ENCODE measurements around the gene BEND6. TPM values are rescaled to one million over a fixed set of nuclear protein-coding genes. Genes with fewer than 3 reads are reported as not detected.
A peak's percentile ranks its signal among the peaks of the same experiment; 100 is the strongest.

BEND6 gene
- polyA plus RNA-seq, 1 donor (not counting 4 experiments of a cell fraction or from before 2014, with no cell fraction given) = 1.0 TPM

DNA sequence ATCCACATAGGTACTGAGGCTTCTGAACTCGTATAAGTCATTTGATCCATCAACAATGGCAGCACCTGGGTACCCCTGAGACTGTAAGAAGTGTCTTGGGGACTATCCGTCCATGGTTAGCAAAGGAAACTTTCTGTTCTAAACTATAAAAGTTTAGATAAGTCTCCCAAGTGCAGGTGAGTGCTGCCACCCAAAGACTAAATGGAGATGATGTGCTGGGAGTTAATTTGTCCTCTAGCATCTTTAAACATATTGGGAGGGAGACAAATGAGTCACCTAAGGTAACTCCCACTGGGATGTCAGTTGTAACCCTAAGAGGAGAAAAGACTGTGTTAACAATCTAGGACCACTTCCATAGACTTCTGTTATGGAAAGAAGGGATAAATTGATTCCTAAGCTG, 6.2 kb downstream of the BEND6 start:
- Histone ChIP-seq H3K4me2 (ENCODE audit: control insufficient read depth, extremely low read depth, insufficient read depth, low read depth, low read length) (peak overlapping the region; percentile 28), H3K79me2 (ENCODE audit: control insufficient read depth, insufficient read depth, low read length) (no peaks in the 10 kb centered on the region), H4K20me1 (ENCODE audit: control insufficient read depth, extremely low read depth, insufficient read depth, low read length) (no peaks in the 10 kb centered on the region), H3K4me3 (ENCODE audit: control insufficient read depth in 2 of 3, extremely low read depth in 1 of 3, insufficient read depth in 2 of 3, low read depth in 1 of 3, low read length in 3 of 3) (no peak overlapping the region), H3K4me1 (ENCODE audit: control insufficient read depth, extremely low read depth, insufficient read depth, low read length) (peaks cover 25% of the 10 kb centered on the region), H3K9ac (ENCODE audit: control insufficient read depth, extremely low read depth, insufficient read depth, low read length) (no peak overlapping the region), H3K27me3 (ENCODE audit: control insufficient read depth, extremely low read depth, insufficient read depth, low read length) (no peaks in the 10 kb centered on the region), H3K9me1 (ENCODE audit: control insufficient read depth, extremely low read depth, insufficient read depth, low read length) (no peaks in the 10 kb centered on the region), H3K27ac (ENCODE audit: control insufficient read depth, insufficient read depth, low read length) (no peak overlapping the region), H3K9me3 (ENCODE audit: control insufficient read depth, low read depth, low read length) (no peaks in the 10 kb centered on the region), H3K36me3 (ENCODE audit: control insufficient read depth in 2 of 2, extremely low read depth in 1 of 2, insufficient read depth in 2 of 2, low read length in 2 of 2) (no peaks in the 10 kb centered on the region), H2AFZ (ENCODE audit: control insufficient read depth, low read length) (no peak overlapping the region)
- TF ChIP-seq CTCF (optimal IDR thresholded peaks at IDR 0.05 in 1 of 3, IDR thresholded peaks at IDR 0.05 in 1 of 3, conservative IDR thresholded peaks at IDR 0.05 in 1 of 3; ENCODE audit: extremely low read depth in 1 of 3, insufficient read depth in 2 of 3, low read length in 3 of 3) (no peak), EZH2 (IDR thresholded peaks at IDR 0.05; ENCODE audit: low read length) (no peak)
- FAIRE-seq = peak; percentile 56
- DNase-seq (ENCODE audit: low read depth, low spot score) = no peak
- dilution Hi-C loops (cut with MboI; ENCODE audit: extremely low pct_ligation_motif_present, low sequenced_read_pairs) = no loop called here

DNA sequence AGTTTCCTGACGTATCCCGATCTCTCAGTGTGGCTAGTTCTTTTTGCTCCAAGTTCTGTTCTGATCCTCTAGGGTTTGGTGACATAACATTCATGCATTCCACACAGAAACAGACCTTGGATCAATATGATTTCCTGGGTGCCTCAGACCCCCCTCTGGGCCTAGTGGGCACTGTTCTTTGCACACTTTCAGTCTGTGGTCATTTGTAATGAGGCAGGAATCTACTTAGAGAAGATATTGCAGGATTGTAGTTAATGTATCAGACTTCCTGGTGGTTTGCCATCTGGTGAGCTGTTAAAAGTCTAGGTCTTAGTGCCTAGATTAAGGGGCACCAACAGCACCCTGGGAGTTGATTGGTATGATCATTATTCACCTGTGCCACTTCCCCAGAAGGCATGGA, 7.5 kb downstream of the BEND6 start:
- TF ChIP-seq EZH2 (IDR thresholded peaks at IDR 0.05; ENCODE audit: low read length) = no peak
- TF ChIP-seq CTCF (optimal IDR thresholded peaks at IDR 0.05 in 1 of 3, IDR thresholded peaks at IDR 0.05 in 1 of 3, conservative IDR thresholded peaks at IDR 0.05 in 1 of 3; ENCODE audit: extremely low read depth in 1 of 3, insufficient read depth in 2 of 3, low read length in 3 of 3) = no peak
- no peaks in the 10 kb centered on the region for H3K9me1 ChIP-seq (ENCODE audit: control insufficient read depth, extremely low read depth, insufficient read depth, low read length)
- no peaks in the 10 kb centered on the region for H4K20me1 ChIP-seq (ENCODE audit: control insufficient read depth, extremely low read depth, insufficient read depth, low read length)
- no peak overlapping the region for H3K9ac ChIP-seq (ENCODE audit: control insufficient read depth, extremely low read depth, insufficient read depth, low read length)
- no peaks in the 10 kb centered on the region for H3K79me2 ChIP-seq (ENCODE audit: control insufficient read depth, insufficient read depth, low read length)
- H3K4me1 ChIP-seq (ENCODE audit: control insufficient read depth, extremely low read depth, insufficient read depth, low read length) = peaks cover 25% of the 10 kb centered on the region
- no peak for FAIRE-seq
- no peak overlapping the region for H3K4me3 ChIP-seq (ENCODE audit: control insufficient read depth in 2 of 3, extremely low read depth in 1 of 3, insufficient read depth in 2 of 3, low read depth in 1 of 3, low read length in 3 of 3)
- H3K36me3 ChIP-seq (ENCODE audit: control insufficient read depth in 2 of 2, extremely low read depth in 1 of 2, insufficient read depth in 2 of 2, low read length in 2 of 2) = no peaks in the 10 kb centered on the region
- DNase-seq (ENCODE audit: low read depth, low spot score) = no peak
- H3K4me2 ChIP-seq (ENCODE audit: control insufficient read depth, extremely low read depth, insufficient read depth, low read depth, low read length) = no peak overlapping the region
- no peak overlapping the region for H3K27ac ChIP-seq (ENCODE audit: control insufficient read depth, insufficient read depth, low read length)
- no peak overlapping the region for H2AFZ ChIP-seq (ENCODE audit: control insufficient read depth, low read length)
- dilution Hi-C loops (cut with MboI; ENCODE audit: extremely low pct_ligation_motif_present, low sequenced_read_pairs) = no loop called here
- no peaks in the 10 kb centered on the region for H3K27me3 ChIP-seq (ENCODE audit: control insufficient read depth, extremely low read depth, insufficient read depth, low read length)
- no peaks in the 10 kb centered on the region for H3K9me3 ChIP-seq (ENCODE audit: control insufficient read depth, low read depth, low read length)

Data from keratinocyte (primary cell).